ENCODE data around the gene USP20. TPM values are rescaled to one million over a fixed set of nuclear protein-coding genes. Genes with fewer than 3 reads are reported as not detected.

The USP20 gene
- total RNA-seq, 1 experiment from 2014 or later: 17.1 TPM

- CTCF ChIA-PET: interaction anchor here (0.9 kb wide), 1 partner anchor 13 kb away, joined by 3 read pairs; no protein-coding TSS in a partner anchor
- H3K27me3 Mint-ChIP-seq (ENCODE audit: insufficient read depth, unreplicated experiment): no peaks in the 10 kb centered on the region
- intact Hi-C loops (cut with micrococcal nuclease): no loop called here
- no peaks in the 10 kb centered on the region for H3K9me3 Mint-ChIP-seq (ENCODE audit: unreplicated experiment)
- no peak overlapping the region for H3K27ac Mint-ChIP-seq (ENCODE audit: low read depth, unreplicated experiment)
- no peaks in the 10 kb centered on the region for H3K4me1 Mint-ChIP-seq (ENCODE audit: insufficient read depth, unreplicated experiment)
- POLR2A ChIA-PET: no interaction called here
- H3K4me3 Mint-ChIP-seq (ENCODE audit: unreplicated experiment): no peak overlapping the region
- peaks cover 30% of the 10 kb centered on the region for H3K36me3 Mint-ChIP-seq (ENCODE audit: insufficient read depth, unreplicated experiment)
- DNase-seq (ENCODE audit: unreplicated experiment): no peak
- no TSS peak for BruUV-seq (replicated peaks)
- TF ChIP-seq, protein P1, sequence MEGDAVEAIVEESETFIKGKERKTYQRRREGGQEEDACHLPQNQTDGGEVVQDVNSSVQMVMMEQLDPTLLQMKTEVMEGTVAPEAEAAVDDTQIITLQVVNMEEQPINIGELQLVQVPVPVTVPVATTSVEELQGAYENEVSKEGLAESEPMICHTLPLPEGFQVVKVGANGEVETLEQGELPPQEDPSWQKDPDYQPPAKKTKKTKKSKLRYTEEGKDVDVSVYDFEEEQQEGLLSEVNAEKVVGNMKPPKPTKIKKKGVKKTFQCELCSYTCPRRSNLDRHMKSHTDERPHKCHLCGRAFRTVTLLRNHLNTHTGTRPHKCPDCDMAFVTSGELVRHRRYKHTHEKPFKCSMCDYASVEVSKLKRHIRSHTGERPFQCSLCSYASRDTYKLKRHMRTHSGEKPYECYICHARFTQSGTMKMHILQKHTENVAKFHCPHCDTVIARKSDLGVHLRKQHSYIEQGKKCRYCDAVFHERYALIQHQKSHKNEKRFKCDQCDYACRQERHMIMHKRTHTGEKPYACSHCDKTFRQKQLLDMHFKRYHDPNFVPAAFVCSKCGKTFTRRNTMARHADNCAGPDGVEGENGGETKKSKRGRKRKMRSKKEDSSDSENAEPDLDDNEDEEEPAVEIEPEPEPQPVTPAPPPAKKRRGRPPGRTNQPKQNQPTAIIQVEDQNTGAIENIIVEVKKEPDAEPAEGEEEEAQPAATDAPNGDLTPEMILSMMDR (IDR thresholded peaks at IDR 0.05; ENCODE audit: unreplicated experiment): no peak
Measured at GRCh38 chr9:129854588-129855110, 19.4 kb downstream of the USP20 start.

- H3K4me1 Mint-ChIP-seq (ENCODE audit: insufficient read depth, unreplicated experiment): peaks cover 5% of the 10 kb centered on the region
- TF ChIP-seq, protein P1 (IDR thresholded peaks at IDR 0.05; ENCODE audit: unreplicated experiment): no peak
- POLR2A ChIA-PET: no interaction called here
- BruUV-seq (replicated peaks): no TSS peak
- no peaks in the 10 kb centered on the region for H3K27me3 Mint-ChIP-seq (ENCODE audit: insufficient read depth, unreplicated experiment)
- no peaks in the 10 kb centered on the region for H3K9me3 Mint-ChIP-seq (ENCODE audit: unreplicated experiment)
- DNase-seq (ENCODE audit: unreplicated experiment): no peak
- H3K36me3 Mint-ChIP-seq (ENCODE audit: insufficient read depth, unreplicated experiment): peaks cover 24% of the 10 kb centered on the region
- intact Hi-C loops (cut with micrococcal nuclease): no loop called here
- no peak overlapping the region for H3K4me3 Mint-ChIP-seq (ENCODE audit: unreplicated experiment)
- H3K27ac Mint-ChIP-seq (ENCODE audit: low read depth, unreplicated experiment): no peak overlapping the region
- CTCF ChIA-PET: no interaction called here
Measured at GRCh38 chr9:129857207-129857606, 21.9 kb downstream of the USP20 start.

DNA sequence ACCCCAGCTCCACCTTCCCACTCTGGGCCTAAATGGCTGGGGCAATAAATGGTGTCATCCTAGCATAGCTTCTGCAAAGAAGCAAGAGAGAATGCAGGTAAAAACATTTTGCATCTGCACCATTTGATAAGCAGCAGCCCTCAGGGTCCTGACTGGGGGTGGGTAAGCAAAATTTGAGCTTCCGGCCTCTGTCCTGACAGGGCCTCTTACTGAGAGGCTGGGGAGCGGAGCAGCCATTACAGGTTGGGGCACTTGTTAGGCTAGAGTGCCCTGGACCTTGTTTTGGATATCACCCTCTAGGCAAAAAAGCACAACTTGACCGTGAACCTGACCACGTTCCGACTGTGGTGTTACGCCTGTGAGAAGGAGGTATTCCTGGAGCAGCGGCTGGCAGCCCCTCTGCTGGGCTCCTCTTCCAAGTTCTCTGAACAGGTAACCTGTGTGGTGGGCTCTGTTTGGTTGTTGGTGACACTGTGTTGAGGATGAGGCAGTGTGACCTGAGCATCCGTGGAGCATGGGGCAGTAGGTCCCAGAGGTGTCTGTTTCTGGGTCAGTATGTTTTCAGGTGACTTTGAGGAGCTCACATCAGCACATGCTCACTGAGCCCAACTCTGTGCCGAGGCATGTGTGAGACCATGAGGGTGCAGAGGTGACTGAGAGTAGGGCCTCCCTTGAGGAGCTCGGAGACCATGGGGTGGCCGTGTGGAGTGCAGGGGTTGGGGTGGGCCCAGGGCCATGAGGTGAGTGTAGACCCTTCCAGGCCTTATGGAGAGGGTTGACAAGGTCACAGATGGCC, 23.1 kb downstream of the USP20 start:
- ChIA-PET POLR2A (no interaction called here), CTCF (interaction anchor here (0.6 kb wide), 1 partner anchor 46 kb away, joined by 4 read pairs; no protein-coding TSS in a partner anchor)
- H3K27me3 Mint-ChIP-seq (ENCODE audit: insufficient read depth, unreplicated experiment): no peaks in the 10 kb centered on the region
- intact Hi-C loops (cut with micrococcal nuclease): no loop called here
- no TSS peak for BruUV-seq (replicated peaks)
- no peak overlapping the region for H3K4me3 Mint-ChIP-seq (ENCODE audit: unreplicated experiment)
- no peak for DNase-seq (ENCODE audit: unreplicated experiment)
- no peaks in the 10 kb centered on the region for H3K9me3 Mint-ChIP-seq (ENCODE audit: unreplicated experiment)
- peaks cover 5% of the 10 kb centered on the region for H3K4me1 Mint-ChIP-seq (ENCODE audit: insufficient read depth, unreplicated experiment)
- TF ChIP-seq, protein P1 (IDR thresholded peaks at IDR 0.05; ENCODE audit: unreplicated experiment): no peak
- no peak overlapping the region for H3K27ac Mint-ChIP-seq (ENCODE audit: low read depth, unreplicated experiment)
- H3K36me3 Mint-ChIP-seq (ENCODE audit: insufficient read depth, unreplicated experiment): peaks cover 31% of the 10 kb centered on the region

- POLR2A ChIA-PET: interaction anchor here (0.6 kb wide), 1 partner anchor 719 kb away, joined by 4 read pairs; no protein-coding TSS in a partner anchor
- H3K9me3 Mint-ChIP-seq (ENCODE audit: unreplicated experiment): no peaks in the 10 kb centered on the region
- H3K27me3 Mint-ChIP-seq (ENCODE audit: insufficient read depth, unreplicated experiment): no peaks in the 10 kb centered on the region
- CTCF ChIA-PET: no interaction called here
- BruUV-seq (replicated peaks): no TSS peak
- no peak overlapping the region for H3K4me3 Mint-ChIP-seq (ENCODE audit: unreplicated experiment)
- intact Hi-C loops (cut with micrococcal nuclease): no loop called here
- H3K36me3 Mint-ChIP-seq (ENCODE audit: insufficient read depth, unreplicated experiment): peaks cover 41% of the 10 kb centered on the region
- TF ChIP-seq, protein P1 (IDR thresholded peaks at IDR 0.05; ENCODE audit: unreplicated experiment): no peak
- H3K4me1 Mint-ChIP-seq (ENCODE audit: insufficient read depth, unreplicated experiment): peaks cover 5% of the 10 kb centered on the region
- no peak overlapping the region for H3K27ac Mint-ChIP-seq (ENCODE audit: low read depth, unreplicated experiment)
- no peak for DNase-seq (ENCODE audit: unreplicated experiment)
Measured at GRCh38 chr9:129860653-129861446, 25.6 kb downstream of the USP20 start.

Measured in MCF 10A (cell line).